ENCODE data around the gene RTL10.

DNA sequence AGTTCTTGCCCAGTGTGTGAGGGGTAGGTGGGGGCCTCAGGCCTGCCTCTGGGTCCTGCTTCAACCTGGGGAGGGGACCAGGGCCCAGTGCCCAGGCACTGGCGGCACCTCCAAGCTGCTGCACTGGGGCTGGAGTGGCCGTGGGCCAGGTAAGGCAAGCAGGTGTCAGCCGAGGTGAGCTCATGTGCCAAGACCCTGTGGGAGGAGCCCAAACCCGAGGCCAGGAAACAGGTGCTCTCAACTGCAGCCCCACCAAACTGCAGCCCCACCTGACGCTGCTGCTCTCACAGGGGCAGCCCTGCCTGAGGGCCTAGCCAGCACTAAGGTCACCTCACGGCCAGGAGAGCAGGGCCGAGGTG, 18.1 kb upstream of the RTL10 start:
- TF ChIP-seq, protein P1, sequence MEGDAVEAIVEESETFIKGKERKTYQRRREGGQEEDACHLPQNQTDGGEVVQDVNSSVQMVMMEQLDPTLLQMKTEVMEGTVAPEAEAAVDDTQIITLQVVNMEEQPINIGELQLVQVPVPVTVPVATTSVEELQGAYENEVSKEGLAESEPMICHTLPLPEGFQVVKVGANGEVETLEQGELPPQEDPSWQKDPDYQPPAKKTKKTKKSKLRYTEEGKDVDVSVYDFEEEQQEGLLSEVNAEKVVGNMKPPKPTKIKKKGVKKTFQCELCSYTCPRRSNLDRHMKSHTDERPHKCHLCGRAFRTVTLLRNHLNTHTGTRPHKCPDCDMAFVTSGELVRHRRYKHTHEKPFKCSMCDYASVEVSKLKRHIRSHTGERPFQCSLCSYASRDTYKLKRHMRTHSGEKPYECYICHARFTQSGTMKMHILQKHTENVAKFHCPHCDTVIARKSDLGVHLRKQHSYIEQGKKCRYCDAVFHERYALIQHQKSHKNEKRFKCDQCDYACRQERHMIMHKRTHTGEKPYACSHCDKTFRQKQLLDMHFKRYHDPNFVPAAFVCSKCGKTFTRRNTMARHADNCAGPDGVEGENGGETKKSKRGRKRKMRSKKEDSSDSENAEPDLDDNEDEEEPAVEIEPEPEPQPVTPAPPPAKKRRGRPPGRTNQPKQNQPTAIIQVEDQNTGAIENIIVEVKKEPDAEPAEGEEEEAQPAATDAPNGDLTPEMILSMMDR (IDR thresholded peaks at IDR 0.05; ENCODE audit: low read depth, low read length) = no peak
- TF ChIP-seq MYC (IDR thresholded peaks at IDR 0.05; ENCODE audit: low read depth, low read length) = no peak

All from NB4 (cell line).